Uterus (tissue), 4 donors: Measurements from ENCODE around the gene SPOPL. TPM values are rescaled to one million over a fixed set of nuclear protein-coding genes. Genes with fewer than 3 reads are reported as not detected.

Source experiments
- DNase-seq, 2 donors: peaks; one replicate each; pipeline ENCODE4 v3.0.0-alpha.2; 2019 to 2020
- H3K27ac ChIP-seq, 2 donors: fragments of 200-600 bp; sonication (generic); 1 replicate in 1 of 2; 2 replicates in 1 of 2; pipeline ENCODE4 v1.5.1; 2016 to 2018
- H3K27me3 ChIP-seq, 2 donors: fragments of 200-600 bp; sonication (generic); one replicate each; pipeline ENCODE4 v1.5.1; 2018 to 2019; ENCODE audit warnings: control low read depth in 1 of 2
- H3K36me3 ChIP-seq, 2 donors: fragments of 200-600 bp; sonication (generic); one replicate each; pipeline ENCODE4 v1.5.1; 2019; ENCODE audit warnings: control low read depth in 1 of 2
- H3K4me1 ChIP-seq, 2 donors: fragments of 200-600 bp; sonication (generic); one replicate each; pipeline ENCODE4 v1.5.1; 2018 to 2019; ENCODE audit warnings: control low read depth in 1 of 2
- H3K4me3 ChIP-seq, 2 donors: fragments of 200-600 bp; sonication (generic); 1 replicate in 1 of 2; 2 replicates in 1 of 2; pipeline ENCODE4 v1.5.1; 2018 to 2019; ENCODE audit warnings: mild to moderate bottlenecking in 1 of 2
- H3K9me3 ChIP-seq, 2 donors: fragments of 200-600 bp; sonication (generic); one replicate each; pipeline ENCODE4 v1.5.1; 2019; ENCODE audit warnings: control low read depth in 1 of 2
- POLR2A ChIP-seq, 2 donors: fragments of 450-650 bp; IDR thresholded peaks; one replicate each; pipeline ENCODE4 v1.6.1; 2016; ENCODE audit warnings: antibody characterized with exemption in 2 of 2, mild to moderate bottlenecking in 1 of 2, moderate library complexity in 1 of 2
- intact Hi-C: fragments of 100-400 bp; cut with DNase I; formaldehyde crosslinking; loops from one replicate; pipeline ENCODE4 v1.15.1; 2023; ENCODE audit warnings: low total_unique reads
- total RNA-seq, 4 donors: library from RNA; depleted of rRNA in 3 of 4; stranded (reverse); fragments of >200 nt in 3 of 4; gene quantifications; one replicate each; pipeline versions ENCODE4 v1.1.0 to v1.2.4, GENCODE V29; 2014 to 2023
- TF ChIP-seq, protein P1 (sequence below), 4 experiments: fragments of 200-600 bp in 2 of 4; fragments of 450-650 bp in 2 of 4; sonication (generic) in 2 of 4; IDR thresholded peaks; one replicate each; pipeline ENCODE4 v1.5.1; 2016 to 2019; ENCODE audit warnings: antibody characterized with exemption in 4 of 4, mild to moderate bottlenecking in 2 of 4, moderate library complexity in 1 of 4
- donor health status: DM: yes; HTN: yes; CAD: no.

SPOPL gene
- total RNA-seq, 4 donors from 2014 or later, result 19.2 to 40.6 (median 26.8) TPM

DNA sequence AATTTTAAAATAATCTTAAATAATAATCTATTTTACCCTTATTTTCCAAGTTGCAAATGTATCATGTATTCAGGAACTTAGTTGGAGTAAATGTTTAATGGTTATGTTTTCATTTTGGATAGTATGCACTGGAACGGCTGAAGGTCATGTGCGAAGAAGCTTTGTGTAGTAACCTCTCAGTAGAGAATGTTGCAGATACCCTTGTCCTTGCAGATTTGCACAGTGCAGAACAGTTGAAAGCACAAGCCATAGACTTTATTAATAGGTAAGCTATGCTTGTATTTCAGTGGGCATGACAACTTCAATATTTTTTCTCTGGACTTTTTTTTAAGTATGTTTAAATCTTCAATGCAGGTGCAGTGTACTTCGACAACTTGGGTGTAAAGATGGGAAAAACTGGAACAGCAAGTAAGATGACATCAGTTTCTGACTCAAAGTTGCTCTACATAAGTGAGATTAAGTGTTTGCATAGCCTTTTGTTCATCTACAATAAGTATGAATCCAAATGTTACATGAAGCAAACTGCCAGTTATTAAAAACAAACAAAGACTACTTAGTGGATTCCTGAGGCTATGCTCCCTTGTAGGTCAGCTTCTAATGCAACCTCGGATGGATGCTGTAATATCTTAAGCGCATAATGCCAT, 63.1 kb downstream of the SPOPL start:
- H3K4me3 ChIP-seq, result no peak overlapping the region
- intact Hi-C loops, result no loop called here
- H3K4me1 ChIP-seq, result no peaks in the 10 kb centered on the region
- H3K27ac ChIP-seq, result no peak overlapping the region
- no peaks in the 10 kb centered on the region for H3K27me3 ChIP-seq
- TF ChIP-seq, protein P1, sequence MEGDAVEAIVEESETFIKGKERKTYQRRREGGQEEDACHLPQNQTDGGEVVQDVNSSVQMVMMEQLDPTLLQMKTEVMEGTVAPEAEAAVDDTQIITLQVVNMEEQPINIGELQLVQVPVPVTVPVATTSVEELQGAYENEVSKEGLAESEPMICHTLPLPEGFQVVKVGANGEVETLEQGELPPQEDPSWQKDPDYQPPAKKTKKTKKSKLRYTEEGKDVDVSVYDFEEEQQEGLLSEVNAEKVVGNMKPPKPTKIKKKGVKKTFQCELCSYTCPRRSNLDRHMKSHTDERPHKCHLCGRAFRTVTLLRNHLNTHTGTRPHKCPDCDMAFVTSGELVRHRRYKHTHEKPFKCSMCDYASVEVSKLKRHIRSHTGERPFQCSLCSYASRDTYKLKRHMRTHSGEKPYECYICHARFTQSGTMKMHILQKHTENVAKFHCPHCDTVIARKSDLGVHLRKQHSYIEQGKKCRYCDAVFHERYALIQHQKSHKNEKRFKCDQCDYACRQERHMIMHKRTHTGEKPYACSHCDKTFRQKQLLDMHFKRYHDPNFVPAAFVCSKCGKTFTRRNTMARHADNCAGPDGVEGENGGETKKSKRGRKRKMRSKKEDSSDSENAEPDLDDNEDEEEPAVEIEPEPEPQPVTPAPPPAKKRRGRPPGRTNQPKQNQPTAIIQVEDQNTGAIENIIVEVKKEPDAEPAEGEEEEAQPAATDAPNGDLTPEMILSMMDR (IDR thresholded peaks at IDR 0.05), result no peak
- TF ChIP-seq POLR2A (IDR thresholded peaks at IDR 0.05), result no peak
- no peak for DNase-seq
- H3K36me3 ChIP-seq, result no peaks in the 10 kb centered on the region
- no peaks in the 10 kb centered on the region for H3K9me3 ChIP-seq

DNA sequence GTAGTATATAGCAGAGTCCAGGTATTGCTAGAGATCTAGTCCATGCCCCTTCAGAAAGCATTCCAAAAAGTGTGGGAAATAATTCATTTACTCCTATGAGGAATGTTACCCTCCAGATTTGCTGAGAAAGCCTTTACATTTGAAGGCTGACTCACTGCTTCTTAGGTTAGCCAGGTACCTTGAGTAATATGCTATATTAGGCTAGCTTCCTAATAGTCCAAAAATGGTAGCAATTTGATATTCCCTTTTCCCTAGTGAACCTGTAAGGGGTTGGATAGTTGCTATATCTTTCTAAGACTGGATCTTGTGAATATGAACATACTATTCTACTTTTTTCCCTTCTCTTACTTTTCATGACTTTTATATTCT, 63.6 kb downstream of the SPOPL start:
- Histone ChIP-seq H3K27me3 (no peaks in the 10 kb centered on the region), H3K4me3 (no peak overlapping the region), H3K36me3 (no peaks in the 10 kb centered on the region), H3K9me3 (no peaks in the 10 kb centered on the region), H3K27ac (no peak overlapping the region), H3K4me1 (no peaks in the 10 kb centered on the region)
- TF ChIP-seq POLR2A (IDR thresholded peaks at IDR 0.05), result no peak
- TF ChIP-seq, protein P1 (IDR thresholded peaks at IDR 0.05), result no peak
- intact Hi-C loops, result no loop called here
- DNase-seq, result no peak

DNA sequence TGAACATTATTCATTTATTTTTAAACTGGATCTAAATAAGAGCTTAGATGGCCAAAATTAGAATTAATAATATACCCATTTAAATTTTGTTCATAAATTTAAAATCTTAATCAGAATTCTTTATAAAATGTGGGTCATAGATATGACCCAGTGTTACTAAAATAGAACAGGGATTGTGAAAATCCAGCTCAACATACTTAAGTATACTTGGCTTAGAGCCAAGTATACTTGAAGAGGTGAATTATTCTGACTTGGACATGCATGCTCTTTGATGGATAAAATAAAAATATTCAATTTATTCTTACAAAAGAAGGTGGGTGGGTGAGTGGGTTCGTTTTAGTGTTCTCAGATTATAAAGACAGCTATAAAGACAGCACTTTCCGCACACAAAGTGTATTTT, 70.7 kb downstream of the SPOPL start:
- H3K4me1 ChIP-seq, result no peaks in the 10 kb centered on the region
- intact Hi-C loops, result no loop called here
- no peaks in the 10 kb centered on the region for H3K36me3 ChIP-seq
- H3K9me3 ChIP-seq, result no peaks in the 10 kb centered on the region
- TF ChIP-seq, protein P1 (IDR thresholded peaks at IDR 0.05), result no peak
- TF ChIP-seq POLR2A (IDR thresholded peaks at IDR 0.05), result no peak
- H3K27ac ChIP-seq, result no peak overlapping the region
- H3K27me3 ChIP-seq, result no peaks in the 10 kb centered on the region
- H3K4me3 ChIP-seq, result no peak overlapping the region
- DNase-seq, result no peak

DNA sequence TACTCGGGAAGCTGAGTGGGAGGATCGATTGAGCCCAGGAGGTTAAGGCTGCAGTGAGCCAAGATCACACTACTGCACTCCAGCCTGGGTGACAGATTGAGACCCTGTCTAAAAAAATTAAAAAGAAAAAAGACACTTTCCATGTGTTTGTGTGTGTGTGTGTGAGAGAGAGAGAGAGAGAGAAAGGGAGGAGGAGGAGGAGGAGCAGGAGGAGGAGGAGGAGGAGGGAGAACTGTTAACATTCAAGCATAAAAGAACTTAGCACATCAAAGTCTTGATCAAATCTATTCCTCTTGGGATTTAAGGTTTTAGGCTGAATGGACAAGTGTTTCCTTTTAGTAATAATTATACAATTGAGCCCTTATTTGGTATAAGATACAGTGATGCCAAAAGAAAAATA, 75.5 kb downstream of the SPOPL start:
- Histone ChIP-seq H3K9me3 (no peaks in the 10 kb centered on the region), H3K27ac (no peak overlapping the region), H3K27me3 (no peaks in the 10 kb centered on the region), H3K36me3 (no peaks in the 10 kb centered on the region), H3K4me1 (no peaks in the 10 kb centered on the region), H3K4me3 (no peak overlapping the region)
- no peak for DNase-seq
- TF ChIP-seq, protein P1 (IDR thresholded peaks at IDR 0.05), result no peak
- TF ChIP-seq POLR2A (IDR thresholded peaks at IDR 0.05), result no peak
- intact Hi-C loops, result no loop called here

DNA sequence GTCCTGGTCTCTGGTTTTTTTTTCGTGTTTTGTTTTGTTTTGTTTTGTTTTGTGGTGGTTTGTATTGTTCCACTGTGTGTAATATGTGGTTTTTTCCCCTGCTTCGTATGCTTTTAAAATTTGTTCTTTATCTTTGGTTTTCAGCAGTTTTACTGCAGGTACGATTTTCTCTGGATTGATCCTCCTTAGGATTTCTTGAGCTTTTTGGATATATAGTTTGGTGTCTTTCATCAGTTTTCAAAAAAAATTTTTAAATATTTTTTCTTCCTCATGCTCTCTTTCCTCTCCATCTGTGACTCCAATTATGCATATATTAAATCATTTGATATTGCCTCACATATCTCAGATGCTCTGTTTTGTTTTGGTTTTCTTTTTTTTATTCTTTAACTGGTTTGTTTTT, 78.0 kb downstream of the SPOPL start:
- TF ChIP-seq, protein P1 (IDR thresholded peaks at IDR 0.05), result no peak
- TF ChIP-seq POLR2A (IDR thresholded peaks at IDR 0.05), result no peak
- DNase-seq, result no peak
- intact Hi-C loops, result no loop called here
- Histone ChIP-seq H3K4me1 (no peaks in the 10 kb centered on the region), H3K36me3 (no peaks in the 10 kb centered on the region), H3K27me3 (no peaks in the 10 kb centered on the region), H3K27ac (no peak overlapping the region), H3K9me3 (no peaks in the 10 kb centered on the region), H3K4me3 (no peak overlapping the region)
